ENCODE measurements around the gene SIGLEC15.
A peak's percentile ranks its signal among the peaks of the same experiment; 100 is the strongest.
"Not testable (repeated sequence)": the region's sequence is repeated elsewhere in the genome, so short reads cannot be mapped to it uniquely, and the experiment has no call there.

Gene SIGLEC15

DNA sequence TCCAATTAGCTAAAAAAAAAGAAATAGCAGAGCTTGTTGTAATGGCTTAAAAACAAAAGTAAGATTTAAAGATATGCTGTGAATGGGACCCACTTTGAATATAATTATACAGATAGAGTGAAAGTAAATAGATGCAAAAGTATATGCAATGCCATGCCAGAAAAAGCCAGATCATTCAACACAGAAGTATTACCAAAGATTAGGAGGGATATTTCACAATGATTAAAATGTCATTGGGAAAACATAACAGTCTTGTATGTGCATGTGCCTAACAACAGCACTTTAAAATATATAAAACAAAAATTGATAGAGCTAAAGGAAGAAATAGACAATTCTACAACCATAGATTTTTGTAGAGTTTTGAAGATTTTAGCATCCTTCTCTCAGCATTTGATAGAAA, 19.9 kb upstream of the SIGLEC15 start:
- H3K27ac ChIP-seq, result no peak overlapping the region
- TF ChIP-seq, protein P1, sequence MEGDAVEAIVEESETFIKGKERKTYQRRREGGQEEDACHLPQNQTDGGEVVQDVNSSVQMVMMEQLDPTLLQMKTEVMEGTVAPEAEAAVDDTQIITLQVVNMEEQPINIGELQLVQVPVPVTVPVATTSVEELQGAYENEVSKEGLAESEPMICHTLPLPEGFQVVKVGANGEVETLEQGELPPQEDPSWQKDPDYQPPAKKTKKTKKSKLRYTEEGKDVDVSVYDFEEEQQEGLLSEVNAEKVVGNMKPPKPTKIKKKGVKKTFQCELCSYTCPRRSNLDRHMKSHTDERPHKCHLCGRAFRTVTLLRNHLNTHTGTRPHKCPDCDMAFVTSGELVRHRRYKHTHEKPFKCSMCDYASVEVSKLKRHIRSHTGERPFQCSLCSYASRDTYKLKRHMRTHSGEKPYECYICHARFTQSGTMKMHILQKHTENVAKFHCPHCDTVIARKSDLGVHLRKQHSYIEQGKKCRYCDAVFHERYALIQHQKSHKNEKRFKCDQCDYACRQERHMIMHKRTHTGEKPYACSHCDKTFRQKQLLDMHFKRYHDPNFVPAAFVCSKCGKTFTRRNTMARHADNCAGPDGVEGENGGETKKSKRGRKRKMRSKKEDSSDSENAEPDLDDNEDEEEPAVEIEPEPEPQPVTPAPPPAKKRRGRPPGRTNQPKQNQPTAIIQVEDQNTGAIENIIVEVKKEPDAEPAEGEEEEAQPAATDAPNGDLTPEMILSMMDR (conservative IDR thresholded peaks at IDR 0.05), result no peak

DNA sequence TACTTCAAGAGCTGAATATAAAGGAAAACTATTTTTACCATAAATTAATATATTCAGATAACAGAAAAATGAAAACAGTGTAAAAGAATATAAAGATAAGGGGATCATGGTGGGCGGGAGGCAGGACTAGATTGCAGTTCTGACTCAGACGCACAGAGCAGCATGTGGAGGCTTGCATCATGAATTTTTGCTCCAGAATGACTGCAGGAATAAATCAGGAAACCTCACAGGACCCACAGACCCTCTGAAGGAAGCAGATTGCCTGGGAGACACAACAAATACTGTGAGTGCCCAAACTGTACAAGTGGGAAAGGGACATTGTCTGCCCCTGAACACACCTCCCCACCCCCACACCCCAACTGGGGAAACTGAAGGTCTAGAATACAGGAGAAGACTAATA, 19.2 kb upstream of the SIGLEC15 start:
- TF ChIP-seq, protein P1 (conservative IDR thresholded peaks at IDR 0.05), result no peak
- H3K27ac ChIP-seq, result no peak overlapping the region

DNA sequence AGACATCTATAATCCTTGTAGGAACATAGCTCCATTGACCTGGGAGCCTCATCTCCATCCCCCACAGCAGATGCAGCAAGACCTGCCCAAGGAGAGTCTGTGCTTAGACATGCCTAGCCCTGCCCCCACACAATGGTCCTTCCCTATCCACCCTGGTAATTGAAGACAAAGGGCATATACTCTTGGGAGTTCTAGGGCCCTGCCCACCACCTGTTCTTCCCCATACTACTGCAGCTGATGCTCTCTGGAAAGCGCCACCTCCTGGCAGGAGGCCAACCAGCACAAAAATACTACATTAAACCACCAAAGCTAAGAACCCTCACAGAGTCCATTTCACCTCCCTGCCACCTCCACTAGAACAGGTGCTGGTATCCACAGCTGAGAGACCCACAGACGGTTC, 18.3 kb upstream of the SIGLEC15 start:
- not testable (repeated sequence) for H3K27ac ChIP-seq

DNA sequence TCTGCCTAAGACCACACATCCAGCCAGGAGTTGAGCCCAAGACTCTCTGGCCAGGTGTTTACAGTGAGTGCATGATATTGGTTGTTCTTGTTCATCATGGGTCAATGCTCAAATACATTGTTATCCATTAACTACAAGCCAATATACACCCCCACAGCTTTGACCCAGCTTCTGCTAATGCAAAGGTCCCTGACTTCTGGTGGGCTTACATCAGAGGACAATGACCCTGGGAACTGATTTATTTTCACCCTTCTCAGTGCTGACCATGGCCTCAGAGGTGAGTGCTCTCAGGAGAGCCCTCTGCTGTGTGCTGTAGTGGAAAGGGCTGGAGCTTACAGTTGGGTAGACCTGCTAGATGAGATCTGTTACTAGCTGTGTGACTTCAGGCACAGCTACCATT, 10.7 kb upstream of the SIGLEC15 start:
- not testable (repeated sequence) for H3K27ac ChIP-seq

DNA sequence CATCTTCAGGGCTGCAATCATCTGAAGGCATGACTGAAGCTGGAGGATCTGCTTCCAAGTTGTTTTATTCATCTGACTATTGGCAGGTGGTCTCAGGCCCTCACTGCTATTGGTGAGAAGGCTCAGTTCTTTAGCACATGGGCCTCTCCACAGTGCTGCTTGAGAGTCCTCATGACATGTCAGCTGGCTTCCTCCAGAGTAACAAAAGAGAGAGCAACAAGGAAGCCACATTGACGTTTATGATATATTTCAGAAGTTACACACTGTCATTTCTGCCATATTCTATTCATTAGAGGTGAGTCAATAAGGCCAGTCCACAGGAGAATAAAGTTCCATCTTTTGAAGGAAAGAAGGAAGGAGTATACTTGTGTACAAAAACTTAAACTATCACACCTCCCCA, 7.9 kb upstream of the SIGLEC15 start:
- no peak overlapping the region for H3K27ac ChIP-seq
- TF ChIP-seq, protein P1 (conservative IDR thresholded peaks at IDR 0.05), result no peak

DNA sequence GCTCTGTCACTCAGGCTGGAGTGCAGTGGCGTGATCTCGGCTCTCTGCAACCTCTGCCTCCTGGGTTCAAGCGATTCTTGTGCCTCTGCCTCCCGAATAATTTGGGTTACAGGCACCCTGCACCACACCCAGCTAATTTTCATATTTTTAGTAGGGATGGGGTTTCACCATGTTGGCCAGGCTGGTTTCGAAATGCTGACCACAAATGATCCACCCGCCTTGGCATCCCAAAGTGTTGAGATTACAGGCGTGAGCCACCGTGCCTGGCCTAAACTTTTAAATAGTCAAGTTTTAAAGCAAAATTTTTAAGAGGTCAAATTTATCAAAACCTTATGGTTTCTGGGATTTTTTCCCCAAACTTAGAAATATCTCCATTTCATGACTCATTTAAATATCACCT, 6.7 kb upstream of the SIGLEC15 start:
- H3K27ac ChIP-seq, result not testable (repeated sequence)

DNA sequence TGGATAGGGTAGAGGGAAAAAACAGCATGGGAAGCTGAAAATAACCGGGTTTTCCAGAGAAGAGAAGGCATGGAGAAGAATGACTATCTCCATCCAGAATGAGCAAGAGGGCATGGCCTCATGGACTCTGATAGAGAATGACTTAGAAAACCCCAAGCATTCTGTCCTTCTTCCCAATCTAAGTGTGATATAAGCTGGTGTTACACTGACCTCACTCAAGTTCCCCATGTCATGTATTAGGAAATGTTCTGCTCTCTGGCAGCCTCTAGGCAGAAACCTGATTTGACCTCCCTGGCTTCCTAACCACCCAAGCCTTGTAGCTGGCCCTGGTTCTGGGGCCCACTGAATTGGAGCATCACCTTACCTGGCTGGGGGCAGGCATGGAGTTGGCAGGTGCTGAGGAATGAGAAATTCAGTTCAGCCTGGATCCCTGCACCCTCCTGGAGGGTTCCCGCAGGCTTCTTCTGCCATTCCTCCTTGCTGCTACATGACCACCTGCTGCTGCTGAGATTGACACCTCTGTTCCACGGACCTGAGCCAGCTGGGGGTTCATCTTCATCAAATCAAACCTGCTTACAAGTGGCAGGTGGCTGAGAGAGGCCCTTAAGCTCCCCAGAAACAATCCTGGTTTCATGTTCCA, 5.2 kb upstream of the SIGLEC15 start:
- peak overlapping the region; percentile 26; the same call in 1 of the 2 replicates for H3K27ac ChIP-seq
- TF ChIP-seq, protein P1 (conservative IDR thresholded peaks at IDR 0.05), result no peak

DNA sequence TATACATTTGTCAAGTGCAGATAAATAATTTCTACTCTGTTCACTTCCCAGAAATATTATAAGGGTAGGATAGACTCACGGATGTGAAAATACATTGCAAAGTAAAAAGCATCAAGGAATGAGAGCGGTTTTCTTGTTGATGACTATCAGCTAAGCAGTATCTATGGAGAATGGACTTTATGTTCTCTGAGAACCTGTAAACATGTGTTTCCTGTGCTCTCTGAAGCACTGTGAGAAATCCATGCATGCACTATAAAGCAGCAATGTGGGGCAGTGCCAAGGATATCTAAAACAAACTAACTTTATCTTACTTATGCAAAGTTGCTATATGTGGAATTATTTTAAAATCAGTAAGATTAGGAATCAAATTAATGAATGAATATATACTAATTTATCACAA, 4.4 kb upstream of the SIGLEC15 start:
- TF ChIP-seq, protein P1 (conservative IDR thresholded peaks at IDR 0.05), result no peak
- H3K27ac ChIP-seq, result peak overlapping the region; percentile 26; the same call in 1 of the 2 replicates

DNA sequence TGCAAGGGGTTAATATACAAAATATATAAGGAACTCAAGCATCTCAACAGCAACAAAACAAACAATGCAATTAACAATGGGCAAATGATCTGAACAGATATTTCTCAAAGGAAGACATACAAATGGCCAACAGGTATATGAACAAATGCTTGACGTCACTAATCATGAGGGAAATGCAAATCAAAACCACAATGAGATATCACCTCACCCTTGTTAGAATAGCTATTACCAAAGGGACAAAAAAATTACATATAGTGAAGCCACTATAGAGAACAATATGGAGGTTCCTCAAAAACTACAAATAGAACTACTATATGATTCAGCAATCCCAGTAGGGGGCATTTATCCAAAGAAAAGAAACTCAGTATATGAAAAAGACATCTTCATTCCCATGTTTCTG, 3.8 kb upstream of the SIGLEC15 start:
- no peak overlapping the region for H3K27ac ChIP-seq
- TF ChIP-seq, protein P1 (conservative IDR thresholded peaks at IDR 0.05), result no peak

All from VCaP (cell line).